ENCODE results near the gene SEC61B.

The SEC61B gene

GRCh38 chr9:99222416-99223270, 561 bp downstream of the SEC61B start:
- no peak for TF ChIP-seq CTCF (IDR thresholded peaks at IDR 0.05; ENCODE audit: borderline replicate concordance, insufficient read depth, low read depth, low read length)
- H3K4me3 ChIP-seq (ENCODE audit: low read depth, low read length), result peak overlapping the region; percentile 79

- no peak overlapping the region for H3K4me3 ChIP-seq (ENCODE audit: low read depth, low read length)
- TF ChIP-seq CTCF (IDR thresholded peaks at IDR 0.05; ENCODE audit: borderline replicate concordance, insufficient read depth, low read depth, low read length), result no peak
These were observed 2.4 kb downstream of the SEC61B start for GRCh38 chr9:99224445-99224844.

DNA sequence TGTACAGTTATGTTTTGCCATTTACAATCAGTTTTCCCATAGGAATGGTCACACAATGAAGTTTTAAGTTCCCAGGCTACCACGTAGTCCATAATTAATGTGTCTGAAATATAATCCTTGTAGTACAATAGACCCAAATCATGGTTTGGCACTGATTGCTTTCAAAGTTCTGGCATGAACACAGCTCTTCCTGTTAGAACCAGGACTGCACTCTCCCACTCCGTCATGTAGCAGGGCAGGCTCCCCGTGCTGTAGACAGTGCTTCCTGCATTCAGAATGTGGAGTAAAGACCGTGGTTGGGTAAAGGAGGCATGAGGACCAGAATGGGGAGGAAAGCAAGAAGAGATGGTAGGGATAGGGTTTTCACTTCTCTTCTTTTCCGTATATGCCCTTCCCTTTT, 4.0 kb downstream of the SEC61B start:
- no peak for TF ChIP-seq CTCF (IDR thresholded peaks at IDR 0.05; ENCODE audit: borderline replicate concordance, insufficient read depth, low read depth, low read length)

DNA sequence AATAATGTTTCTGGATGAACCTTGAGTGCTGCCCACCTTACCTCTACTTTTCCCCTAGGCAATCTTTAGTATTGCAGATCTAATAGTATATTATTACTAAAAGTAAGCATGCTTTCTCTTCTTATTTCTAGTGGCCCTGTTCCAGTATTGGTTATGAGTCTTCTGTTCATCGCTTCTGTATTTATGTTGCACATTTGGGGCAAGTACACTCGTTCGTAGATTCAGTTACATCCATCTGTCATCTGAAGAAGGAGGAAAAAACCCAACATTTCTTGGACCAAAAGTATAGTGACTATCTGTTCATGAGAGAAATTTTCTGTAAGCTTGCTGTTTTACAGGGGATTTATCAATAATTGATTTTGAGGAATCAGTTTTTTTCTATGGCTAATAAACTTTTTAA, 8.1 kb downstream of the SEC61B start:
- no peak for TF ChIP-seq CTCF (IDR thresholded peaks at IDR 0.05; ENCODE audit: borderline replicate concordance, insufficient read depth, low read depth, low read length)
- H3K4me3 ChIP-seq (ENCODE audit: low read depth, low read length), result no peak overlapping the region

More for the DNA sequence above, 4.0 kb downstream of the SEC61B start:
- H3K4me3 ChIP-seq (ENCODE audit: low read depth, low read length), result no peak overlapping the region

DNA sequence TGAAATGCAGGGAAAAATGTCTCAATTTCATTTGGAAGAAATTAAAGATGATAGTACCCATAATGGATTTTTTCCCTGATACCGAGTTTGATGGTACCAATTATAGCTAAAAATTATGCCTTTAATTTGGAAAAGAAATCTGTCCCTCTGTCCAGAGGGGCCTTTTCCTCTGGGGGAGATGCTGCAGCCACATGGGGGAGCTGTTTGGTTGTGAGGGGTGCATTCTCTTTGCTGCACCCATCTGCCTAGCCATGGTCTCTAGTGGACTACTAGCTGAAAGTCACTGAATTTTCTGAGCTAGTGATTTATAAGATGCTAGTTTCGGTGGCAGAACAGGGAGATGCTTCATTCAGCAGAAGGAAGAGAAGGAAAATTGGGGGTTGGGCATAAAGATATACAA, 9.6 kb downstream of the SEC61B start:
- peak; percentile 79 for TF ChIP-seq CTCF (IDR thresholded peaks at IDR 0.05; ENCODE audit: borderline replicate concordance, insufficient read depth, low read depth, low read length)
- no peak overlapping the region for H3K4me3 ChIP-seq (ENCODE audit: low read depth, low read length)

DNA sequence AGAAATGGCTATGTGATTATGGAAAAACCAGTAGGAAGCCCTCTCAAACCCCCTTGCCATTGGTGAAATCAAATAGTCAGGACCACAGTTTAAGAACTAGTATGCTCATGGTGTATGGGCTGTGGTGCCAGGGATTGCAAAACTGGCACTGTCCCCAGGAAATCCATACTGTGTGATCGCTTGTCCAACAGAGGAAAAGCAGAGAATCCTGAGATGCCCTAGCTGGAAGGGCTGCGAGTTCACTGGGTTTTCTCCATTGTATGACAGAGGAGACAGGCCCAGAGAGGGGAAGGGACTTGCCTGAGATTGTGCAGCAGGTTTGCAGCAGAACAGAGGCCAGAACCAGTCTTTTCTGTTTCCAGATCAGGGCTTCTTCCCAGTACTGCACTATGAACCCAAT, 12.5 kb downstream of the SEC61B start:
- TF ChIP-seq CTCF (IDR thresholded peaks at IDR 0.05; ENCODE audit: borderline replicate concordance, insufficient read depth, low read depth, low read length), result no peak
- no peak overlapping the region for H3K4me3 ChIP-seq (ENCODE audit: low read depth, low read length)

GRCh38 chr9:99235069-99235468, 13.0 kb downstream of the SEC61B start:
- TF ChIP-seq CTCF (IDR thresholded peaks at IDR 0.05; ENCODE audit: borderline replicate concordance, insufficient read depth, low read depth, low read length), result no peak
- no peak overlapping the region for H3K4me3 ChIP-seq (ENCODE audit: low read depth, low read length)
